Hepatocyte (in vitro differentiated cells): Measurements from ENCODE around the gene RAB11FIP3.

Experiments used
- CTCF ChIP-seq: fragments of 200-600 bp; sonication (generic); IDR thresholded peaks from 2 replicates; pipeline ENCODE4 v1.5.1; 2016; ENCODE audit warnings: antibody characterized with exemption, mild to moderate bottlenecking; ENCODE audit not compliant: poor library complexity
- EZH2phosphoT487 ChIP-seq: fragments of 200-600 bp; sonication (generic); IDR thresholded peaks from one replicate; pipeline ENCODE4 v1.6.1; 2018; ENCODE audit warnings: antibody characterized with exemption, mild to moderate bottlenecking, low read depth, moderate library complexity; ENCODE audit not compliant: unreplicated experiment, severe bottlenecking

GRCh38 chr16:397736-398332 lies 27.6 kb upstream of the RAB11FIP3 start:
- peak; percentile 36 for TF ChIP-seq CTCF
- no peak for TF ChIP-seq EZH2phosphoT487
